ENCODE data around the gene RNF180.
"Not testable (repeated sequence)": the region's sequence is repeated elsewhere in the genome, so short reads cannot be mapped to it uniquely, and the experiment has no call there.

The RNF180 gene

DNA sequence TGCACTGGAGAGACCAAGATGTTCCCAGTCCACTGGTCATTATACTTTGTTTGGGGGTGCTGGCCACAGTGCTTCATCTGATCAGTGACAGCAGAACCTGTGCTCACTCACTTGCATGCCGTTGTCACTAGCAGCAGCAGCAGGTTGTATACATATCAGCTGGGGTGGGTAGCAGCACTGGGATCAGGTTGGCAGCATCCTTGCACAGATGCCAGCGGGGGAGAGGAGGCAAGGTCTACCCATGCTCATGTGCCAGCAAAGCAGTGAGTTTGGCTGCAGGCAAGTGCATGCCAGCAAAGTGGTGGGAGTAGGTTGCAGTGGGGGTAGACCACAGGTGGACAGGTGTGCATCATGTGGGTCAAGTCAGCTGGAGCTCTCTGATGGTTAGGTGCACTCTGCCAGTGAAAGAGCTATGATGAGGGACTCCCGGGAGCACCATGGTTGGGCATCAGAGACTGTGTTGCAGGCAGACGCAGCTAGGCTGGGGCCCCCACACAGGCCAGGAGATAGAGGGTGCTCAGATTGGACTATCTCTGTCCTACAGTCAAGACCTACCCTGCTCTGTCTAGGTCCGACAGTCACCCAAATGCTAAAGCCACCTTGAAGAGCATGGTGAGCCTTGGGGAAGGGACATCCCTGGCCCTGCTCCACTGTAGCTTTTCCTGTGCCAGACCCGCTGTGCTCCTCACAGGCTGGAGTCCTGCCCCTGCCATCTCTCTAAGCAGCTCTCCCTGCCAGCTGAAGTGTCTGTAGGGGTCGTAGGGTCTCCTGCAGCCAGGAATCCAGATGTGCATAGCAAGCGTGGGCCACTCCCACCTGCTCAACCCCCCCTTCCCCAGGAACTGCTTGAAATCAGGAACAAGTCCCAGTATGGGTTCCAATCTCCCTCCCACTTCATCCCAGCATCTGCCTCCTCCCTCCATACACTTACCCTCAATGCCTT, 119.8 kb downstream of the RNF180 start:
- no peak for DNase-seq

DNA sequence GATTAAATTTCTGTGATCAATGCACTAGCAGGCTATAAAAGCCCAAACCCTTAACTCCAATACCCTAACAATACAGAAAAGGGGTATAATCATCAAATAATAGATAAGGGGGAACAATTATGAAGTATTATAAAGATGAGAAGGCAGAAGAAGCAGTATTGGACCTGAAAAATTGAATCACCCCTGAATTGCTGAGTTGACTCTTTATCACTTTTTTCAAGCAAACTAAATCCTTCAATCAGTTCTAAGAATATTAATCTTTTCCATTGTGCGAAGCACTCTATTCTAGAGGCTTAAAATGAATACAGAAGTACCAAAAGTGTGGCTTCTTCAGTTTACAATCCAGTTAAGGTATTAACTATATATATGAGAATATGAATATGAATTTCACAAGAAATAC, 120.7 kb downstream of the RNF180 start:
- DNase-seq = no peak

DNA sequence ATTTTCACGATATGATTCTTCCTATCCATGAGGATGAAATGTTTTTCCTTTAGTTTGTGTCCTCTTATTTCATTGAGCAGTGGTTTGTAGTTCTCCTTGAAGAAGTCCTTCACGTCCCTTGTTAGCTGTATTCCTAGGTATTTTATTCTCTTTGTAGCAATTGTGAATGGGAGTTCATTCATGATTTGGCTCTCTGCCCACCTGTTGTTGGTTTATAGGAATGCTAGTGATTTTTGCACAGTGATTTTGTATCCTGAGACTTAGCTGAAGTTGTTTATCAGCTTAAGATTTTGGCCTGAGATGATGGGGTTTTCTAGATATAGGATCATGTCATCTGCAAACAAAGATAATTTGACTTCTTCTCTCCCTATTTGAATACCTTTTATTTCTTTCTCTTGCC, 122.9 kb downstream of the RNF180 start:
- DNase-seq = not testable (repeated sequence)

DNA sequence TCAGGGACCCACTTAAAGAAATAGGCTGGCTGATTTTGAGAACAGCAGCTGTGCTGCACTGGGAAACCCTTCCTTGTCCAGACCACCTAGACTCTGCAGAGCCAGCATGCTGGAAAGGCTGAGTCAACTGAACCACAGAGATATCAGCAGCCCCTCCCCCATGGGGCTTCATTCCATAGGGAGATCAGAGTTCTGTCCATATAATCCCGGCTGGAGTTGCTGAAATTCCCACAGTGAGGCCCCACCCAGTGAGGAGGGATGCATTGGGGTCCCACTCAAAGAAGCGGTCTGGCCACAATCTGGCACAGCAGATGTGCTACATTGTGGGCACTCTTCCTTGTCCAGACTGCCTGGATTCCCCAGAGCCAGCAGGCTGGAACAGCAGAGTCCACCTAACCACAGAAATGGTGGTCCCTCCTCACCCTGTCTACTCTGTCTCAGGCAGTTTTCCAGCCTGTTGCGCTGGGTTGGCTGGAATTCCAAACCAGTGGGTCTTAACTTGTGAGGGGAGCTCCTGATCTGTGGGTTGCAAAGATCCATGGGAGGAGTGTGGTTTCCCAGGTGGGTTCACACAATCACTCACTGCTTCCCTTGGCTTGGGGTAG, 127.1 kb downstream of the RNF180 start:
- DNase-seq = no peak

DNA sequence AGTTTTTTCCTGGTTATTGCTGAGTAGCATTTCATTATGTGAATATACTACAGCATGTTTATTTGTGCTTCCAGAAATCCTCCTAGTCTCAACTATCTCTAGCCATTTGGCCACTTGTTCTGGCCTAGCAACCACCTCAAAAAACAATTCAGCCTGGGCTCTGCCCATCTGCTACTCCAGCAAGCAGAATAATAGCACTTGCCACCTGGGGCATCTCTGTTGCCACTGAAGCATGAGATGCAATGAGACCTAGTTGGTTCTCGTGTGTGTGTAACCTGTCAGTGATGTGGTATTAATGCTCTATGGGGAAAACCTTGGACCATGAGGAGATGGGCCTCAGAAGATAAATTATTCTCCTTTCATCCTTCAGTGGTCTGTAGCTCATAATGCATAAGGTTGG, 129.5 kb downstream of the RNF180 start:
- DNase-seq = no peak

DNA sequence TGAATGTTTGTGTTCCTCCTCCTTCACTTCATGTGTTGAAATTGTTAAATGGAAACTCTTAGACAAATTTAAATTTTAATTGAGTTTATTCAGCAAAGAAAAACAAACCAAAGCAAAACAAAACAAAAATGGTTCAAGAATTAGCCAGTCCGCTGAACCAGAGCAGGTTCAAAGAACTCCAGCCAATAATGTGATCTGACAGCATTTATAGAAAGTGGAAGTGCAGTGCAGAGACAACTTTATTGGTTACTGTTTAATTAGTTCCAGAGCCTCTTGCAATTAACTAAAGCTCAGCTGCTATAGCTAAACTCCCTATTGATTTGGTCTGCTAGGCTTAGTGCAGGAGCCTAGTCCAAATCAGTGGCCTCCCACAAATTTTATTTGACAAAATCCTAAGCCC, 132.9 kb downstream of the RNF180 start:
- no peak for DNase-seq

DNA sequence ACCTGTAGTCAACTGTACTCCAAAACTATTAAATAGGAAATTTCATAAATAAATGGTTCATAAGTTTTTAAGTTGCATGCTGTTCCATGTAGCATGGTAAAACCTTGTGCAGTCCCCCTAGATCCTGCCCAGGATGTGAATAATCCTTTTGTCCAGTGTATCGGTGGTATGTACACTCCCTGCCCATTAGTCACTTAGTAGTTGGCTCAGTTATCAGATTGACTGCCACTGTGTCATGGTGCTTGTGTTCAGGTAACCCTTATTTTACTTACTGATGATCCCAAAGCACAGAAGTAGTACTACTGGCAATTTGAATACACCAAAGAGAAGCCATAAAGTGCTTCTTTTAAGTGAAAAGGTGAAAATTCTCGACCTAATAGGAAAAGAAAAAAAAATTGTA, 134.2 kb downstream of the RNF180 start:
- DNase-seq = no peak

DNA sequence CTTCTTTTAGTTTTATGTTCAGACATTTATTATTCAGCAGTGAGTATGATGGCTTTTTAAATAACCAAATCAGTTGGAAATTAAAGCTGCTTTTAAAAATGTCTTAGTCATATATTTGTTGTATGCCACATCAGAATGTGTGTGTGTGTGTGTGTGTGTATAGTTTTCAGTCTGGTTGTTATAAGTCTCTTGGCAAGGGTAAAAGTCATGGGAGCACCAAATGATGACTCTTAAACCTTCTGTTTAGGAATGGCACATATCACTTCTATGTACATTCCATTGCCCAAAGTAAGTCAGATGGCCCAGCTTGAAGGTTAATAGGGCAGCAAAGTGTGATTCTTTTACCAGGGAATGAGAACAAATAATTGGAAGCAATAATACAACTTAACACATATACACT, 135.9 kb downstream of the RNF180 start:
- DNase-seq = no peak

DNA sequence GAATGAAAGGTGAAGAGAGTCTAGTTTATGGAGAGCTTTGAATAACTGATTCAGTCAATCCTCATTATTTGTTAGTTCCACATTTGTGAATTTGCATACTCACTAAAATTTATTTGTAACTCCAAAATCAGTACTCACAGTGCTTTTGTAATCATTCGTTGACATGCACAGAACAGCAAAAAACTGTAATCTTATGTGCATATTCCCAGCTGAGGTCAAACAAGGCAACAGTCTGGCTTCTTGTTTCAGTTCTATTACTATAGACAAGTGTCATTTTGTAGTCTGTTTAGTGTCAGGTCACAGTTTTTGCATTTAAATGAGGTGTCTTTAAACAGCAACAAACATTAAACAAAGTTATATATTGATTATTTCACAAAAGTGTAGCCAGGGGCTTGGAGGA, 142.5 kb downstream of the RNF180 start:
- no peak for DNase-seq

DNA sequence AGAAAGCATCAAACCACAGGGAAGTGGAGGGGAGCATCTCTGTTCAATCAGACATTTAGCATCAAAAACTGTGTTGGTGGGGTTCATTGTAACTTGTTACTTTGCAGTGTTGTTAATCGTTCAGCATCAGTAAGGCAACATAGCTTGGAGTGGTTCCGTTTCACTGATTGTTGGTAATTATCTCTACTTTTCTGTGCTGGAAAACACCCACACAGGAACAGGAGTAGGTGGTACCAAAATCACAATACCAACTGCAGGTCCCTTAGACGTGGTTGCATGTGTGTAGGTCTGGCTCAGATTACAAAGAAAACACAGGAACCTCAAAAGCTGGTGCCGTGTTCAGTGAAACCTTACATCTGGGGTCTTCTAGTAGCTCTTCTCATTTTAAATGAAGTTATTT, 146.8 kb downstream of the RNF180 start:
- DNase-seq = no peak

DNA sequence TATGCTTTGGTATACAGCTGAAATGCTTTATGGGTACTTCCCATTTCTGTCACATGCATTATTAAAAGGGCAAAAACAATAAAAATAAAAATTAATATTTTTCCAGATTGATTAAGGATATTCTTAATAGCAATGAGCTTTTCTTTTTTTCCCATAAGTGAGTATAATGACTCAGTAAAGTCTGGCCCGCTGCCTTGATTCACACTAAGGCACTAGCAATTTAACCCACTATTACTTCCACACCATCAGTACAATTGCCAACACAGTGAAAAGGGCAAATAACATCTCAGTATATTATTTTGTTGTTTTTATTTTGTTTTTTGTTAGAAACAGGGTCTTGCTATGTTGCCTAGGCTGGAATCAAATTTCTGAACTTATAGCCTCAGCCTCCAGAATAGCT, 150.1 kb downstream of the RNF180 start:
- DNase-seq = no peak

DNA sequence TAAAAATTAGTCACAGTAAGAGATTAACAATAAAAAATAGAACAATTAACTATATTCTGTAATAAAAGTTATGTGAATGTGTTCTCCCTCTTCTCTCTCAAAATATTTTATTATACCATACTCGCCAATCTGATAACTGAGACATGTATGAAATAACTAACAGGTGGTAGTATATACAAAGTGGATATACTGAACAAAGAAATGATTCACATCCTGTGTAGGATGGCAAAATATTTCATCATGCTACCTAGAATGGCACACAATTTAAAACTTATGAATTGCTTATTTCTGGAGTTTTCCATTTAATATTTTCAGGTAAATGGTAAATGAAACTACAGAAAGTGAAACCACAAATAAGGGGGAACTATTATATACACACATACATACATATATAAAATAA, 152.5 kb downstream of the RNF180 start:
- no peak for DNase-seq

DNA sequence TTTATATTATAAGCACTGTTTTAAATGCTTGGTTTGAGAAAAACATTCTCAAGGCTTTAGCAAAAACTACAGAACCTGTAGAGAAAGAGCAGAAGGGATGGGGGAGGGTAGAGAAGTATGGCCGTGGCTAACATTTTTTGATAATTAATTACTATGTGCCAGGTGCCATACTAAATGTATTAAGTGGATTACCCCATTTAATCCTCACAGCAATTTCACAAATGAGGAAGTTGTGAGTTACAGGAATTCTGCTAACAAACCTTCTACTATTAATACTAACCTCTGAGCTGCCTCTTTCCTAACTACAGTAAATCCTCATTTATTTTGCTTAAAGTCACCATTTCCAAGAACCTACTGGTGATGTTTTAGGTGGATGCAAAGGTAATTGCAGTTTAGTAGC, 157.9 kb downstream of the RNF180 start:
- DNase-seq = no peak

DNA sequence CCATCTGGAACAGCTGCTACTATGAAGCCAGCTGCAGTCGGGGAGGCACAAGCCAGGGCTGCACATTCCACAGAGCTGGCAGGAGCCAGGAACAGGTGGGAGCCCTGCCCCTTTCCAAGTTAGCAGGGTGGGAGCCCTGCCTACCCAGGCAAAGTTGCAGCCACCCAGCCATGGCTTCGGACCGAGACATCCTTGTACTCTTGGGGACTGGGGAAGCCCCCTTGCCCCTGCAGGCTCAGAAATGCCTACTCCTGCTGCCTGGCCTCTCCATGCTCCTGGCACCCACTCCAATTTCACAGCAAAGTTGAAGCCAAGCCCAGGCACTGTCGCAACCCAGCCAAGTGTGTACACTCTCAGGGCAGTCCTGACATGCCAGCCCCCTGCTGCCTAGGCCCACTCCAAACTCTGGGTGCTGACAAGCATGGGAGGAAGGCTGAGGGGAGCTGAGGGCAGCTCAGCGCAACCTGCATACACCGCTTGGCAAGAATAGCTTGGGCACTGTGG, 165.1 kb downstream of the RNF180 start:
- DNase-seq = no peak

DNA sequence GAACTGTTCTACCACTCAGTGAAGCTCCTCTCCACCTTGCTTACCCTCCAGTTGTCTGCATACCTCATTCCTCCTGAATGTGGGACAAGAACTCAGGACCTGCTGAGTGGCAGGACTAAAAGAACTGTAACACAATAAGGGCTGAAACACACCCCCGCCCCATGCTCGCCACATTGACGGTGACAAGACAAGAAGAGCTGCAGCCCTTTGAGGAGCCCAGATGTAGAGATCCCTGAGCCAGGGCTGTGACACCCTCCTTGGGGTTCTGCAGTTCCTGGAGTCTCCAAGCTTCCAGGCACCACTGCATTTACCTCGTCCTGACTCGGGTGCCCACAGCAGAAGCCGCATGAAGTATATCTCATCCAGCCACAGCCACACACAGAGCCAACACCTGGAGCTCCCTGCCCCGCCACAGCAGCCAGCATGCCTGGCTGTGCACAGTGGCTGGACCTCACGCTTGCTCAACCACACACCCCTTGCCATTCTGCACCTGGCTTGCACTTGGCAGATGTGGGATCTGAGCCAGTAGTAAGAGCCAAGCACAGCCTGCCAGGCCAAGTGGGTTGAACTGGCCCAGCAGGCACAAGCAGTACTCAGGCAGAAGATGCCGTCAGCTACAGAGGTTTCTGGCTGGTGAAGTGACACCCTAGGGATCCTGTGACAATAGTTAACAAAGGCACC, 166.1 kb downstream of the RNF180 start:
- DNase-seq = no peak

DNA sequence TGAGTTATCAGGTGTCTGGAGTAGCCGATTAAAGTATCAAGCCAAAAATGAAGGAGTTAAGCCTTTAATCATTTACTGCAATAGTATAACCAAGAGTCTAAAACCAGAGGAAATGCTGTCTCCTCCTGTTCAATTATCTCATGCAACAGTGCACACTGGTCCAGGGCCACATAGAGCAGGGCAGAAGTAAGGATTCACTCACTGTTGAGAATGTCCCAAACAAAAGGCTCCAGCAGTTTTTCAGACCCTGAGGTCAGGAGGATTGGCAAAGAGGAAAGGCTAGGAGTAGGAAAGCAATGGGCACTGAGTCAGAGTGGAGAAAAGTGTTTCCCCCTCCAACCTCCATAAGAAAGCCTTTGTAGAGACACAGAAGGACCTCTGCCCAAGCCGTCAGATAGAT, 168.2 kb downstream of the RNF180 start:
- DNase-seq = no peak

DNA sequence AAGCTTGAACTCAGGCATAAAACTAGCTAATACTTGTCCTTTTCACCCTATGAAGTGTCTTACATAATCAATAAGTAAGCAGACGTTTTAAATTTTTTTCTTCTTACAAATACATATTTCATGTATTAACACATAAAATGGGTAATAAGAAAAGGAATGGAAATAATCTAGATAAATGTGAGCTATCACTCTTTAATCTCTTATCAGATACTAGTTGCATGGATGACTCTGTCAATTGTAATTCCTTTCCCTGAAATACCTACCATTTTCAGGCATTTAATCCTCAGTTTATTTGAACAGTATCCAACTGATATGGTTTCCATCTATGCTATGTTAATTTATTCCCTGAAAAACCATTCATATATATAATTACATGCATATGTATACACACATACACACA, 174.1 kb downstream of the RNF180 start:
- no peak for DNase-seq

DNA sequence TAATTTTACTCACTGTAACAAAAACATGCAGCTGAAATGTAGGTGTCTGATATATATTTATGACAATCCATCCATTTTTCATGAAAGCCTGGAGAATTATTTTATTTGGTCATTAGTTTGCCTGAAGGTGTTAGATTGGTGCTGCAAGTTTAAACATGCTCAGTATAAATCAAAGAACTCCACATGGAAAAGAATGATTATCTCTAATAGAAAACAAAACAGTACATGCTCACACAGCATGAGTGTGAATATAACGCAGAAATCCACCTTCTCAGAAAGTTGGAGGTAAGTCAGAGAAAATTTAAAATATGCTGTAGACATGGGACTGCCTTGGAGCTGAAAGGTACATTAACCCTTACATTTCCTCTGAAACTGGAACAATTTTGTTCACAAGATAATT, 174.7 kb downstream of the RNF180 start:
- DNase-seq = no peak

DNA sequence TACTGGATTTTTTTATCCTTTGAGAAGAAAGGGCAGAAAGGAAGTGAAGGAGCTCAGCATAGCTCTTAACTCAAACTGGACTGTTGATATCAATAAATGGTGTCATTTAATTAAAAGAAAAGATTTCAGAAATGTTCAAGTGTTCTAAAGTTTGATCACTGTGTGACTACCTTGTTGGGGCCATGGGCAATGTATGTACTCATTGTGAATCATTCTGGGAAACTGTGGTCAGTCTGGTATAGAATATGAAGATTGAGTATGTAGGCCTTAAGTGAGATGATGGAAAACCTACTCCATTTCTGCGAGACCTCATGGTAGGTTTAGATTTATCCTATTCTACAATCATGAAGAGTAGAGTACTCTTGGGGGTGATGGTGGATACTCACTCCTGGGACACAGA, 175.7 kb downstream of the RNF180 start:
- DNase-seq = no peak

DNA sequence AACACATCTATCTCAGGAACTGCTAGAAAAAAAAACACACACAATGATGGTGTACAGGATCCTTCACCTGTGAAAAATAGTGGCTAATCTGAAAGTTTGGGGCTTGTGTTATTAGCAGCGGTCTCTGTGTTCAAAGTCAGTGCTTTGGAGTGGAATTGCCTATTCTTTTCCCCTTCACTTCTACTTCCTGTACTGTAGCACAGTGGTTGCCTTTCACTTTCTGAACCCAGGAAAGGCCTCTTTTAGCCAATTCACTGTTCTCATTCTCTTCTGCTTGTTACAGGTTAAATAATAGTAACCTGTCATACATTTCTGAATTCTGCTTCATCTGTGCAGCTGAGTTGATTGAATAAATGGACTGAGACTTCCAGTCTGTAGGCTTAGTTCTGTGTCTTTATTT, 178.9 kb downstream of the RNF180 start:
- DNase-seq = no peak

DNA sequence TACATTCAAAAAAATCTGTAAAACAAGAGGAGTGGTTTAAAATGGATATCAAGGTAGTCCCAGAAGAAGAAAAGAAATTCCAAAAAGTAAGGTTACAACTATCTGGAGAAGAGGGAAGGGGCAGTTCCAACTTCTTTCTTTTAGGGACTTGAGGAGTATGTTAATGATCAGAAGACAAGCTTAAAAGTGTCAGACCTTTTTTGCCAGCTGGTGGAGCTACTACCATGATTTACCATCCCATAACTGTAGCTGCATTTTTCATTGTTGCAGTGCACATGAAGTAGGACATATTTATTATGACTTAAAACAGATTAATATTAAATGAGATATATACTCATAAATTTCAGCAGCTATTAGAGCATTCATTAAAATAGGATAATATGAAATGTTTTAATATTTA, 181.7 kb downstream of the RNF180 start:
- DNase-seq = no peak

DNA sequence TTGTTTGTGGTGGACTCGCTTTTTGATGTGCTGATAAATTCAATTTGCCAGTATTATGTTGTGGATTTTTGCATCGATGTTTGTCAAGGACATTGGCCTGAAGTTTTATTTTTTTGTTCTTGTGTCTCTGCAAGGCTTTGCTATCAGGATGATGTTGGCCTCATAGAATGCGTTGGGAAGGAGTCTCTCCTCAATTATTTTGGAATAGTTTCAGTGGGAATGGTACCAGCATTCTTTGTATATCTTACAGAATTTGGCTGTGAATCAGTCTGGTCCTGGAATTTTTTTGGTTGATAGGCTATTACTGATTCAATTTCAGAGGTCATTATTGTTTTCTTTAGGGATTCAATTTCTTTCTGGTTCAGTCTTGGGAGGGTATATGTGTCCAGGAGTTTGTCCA, 198.8 kb downstream of the RNF180 start:
- no peak for DNase-seq

DNA sequence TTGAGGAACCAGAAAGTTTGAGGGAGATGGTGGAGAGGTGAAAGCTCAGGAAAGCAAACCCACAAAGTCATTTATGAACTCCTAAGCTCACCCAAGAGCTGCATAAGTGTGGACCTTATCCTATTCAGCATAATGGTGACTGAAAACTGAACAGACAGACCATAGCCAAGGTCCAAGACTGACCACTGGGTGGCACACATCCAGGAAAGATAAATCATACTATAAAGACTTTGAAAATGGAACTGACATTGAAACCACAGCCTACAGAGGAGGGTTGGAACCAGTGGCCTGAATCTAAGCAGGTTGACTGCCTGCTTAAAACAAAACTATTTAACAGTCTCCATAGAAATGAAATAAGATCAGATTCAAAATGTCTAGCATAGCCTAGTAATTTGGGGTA, 219.1 kb downstream of the RNF180 start:
- DNase-seq = no peak

DNA sequence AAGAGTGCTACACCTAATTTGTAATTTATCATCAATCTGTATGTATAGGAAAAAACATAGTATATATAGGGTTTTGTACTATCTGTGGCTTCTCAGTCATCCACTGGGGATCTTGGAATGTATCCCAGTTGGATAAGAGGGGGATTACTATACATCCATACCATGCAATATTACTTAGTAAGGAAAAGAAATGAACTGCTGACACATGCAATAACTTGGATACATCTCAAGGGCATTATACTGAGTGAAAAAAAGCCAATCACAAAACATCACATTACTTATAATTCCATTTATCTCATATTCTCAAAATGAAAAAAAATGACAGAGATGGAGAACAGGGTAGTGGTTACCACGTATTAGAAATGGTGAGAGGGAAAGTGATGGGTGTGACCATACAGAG, 231.9 kb downstream of the RNF180 start:
- no peak for DNase-seq
